Lower lobe of right lung (tissue), 2 donors: ENCODE results near the gene CLDN1. TPM values are rescaled to one million over a fixed set of nuclear protein-coding genes. Genes with fewer than 3 reads are reported as not detected.

Experiments
- ATAC-seq, 2 donors: fragments of 200-7000 bp; cut with Tn5 transposase; one replicate each; pipeline ENCODE4 v1.9.1; 2020 to 2022; ENCODE audit warnings: mild to moderate bottlenecking in 2 of 2, moderate library complexity in 2 of 2
- DNase-seq: peaks from one replicate; pipeline ENCODE4 v3.0.0-alpha.2; 2020
- H3K27ac ChIP-seq: fragments of 200-600 bp; one replicate; pipeline ENCODE4 v1.8.0; 2022
- H3K27me3 ChIP-seq: fragments of 200-600 bp; one replicate; pipeline ENCODE4 v1.8.0; 2022; ENCODE audit warnings: low read depth
- H3K36me3 ChIP-seq: fragments of 200-600 bp; one replicate; pipeline ENCODE4 v1.8.0; 2022; ENCODE audit warnings: mild to moderate bottlenecking
- H3K4me1 ChIP-seq: fragments of 200-600 bp; one replicate; pipeline ENCODE4 v1.8.0; 2022
- H3K4me3 ChIP-seq: fragments of 200-600 bp; one replicate; pipeline ENCODE4 v1.8.0; 2022; ENCODE audit warnings: mild to moderate bottlenecking
- H3K9me3 ChIP-seq: fragments of 200-600 bp; one replicate; pipeline ENCODE4 v1.8.0; 2022
- CTCF ChIP-seq: fragments of 200-600 bp; IDR thresholded peaks from one replicate; pipeline ENCODE4 v1.8.0; 2022; ENCODE audit warnings: antibody characterized with exemption, mild to moderate bottlenecking
- intact Hi-C: fragments of 100-400 bp; cut with DNase I; formaldehyde crosslinking; loops from one replicate; pipeline ENCODE4 v1.11.0; 2022
- total RNA-seq: library from RNA; stranded (reverse); fragmentation: NEBNext Ultra II Directional; extraction: Animal tissue kit (Norgen Biotek cat#: 25700); gene quantifications from one replicate; pipeline ENCODE4 v1.2.1, GENCODE V29; 2021
- donor health status: DM: no; HTN: yes; CAD: no; lungs with severe emphysema.

CLDN1 gene
- total RNA-seq, 1 donor from 2014 or later = 5.2 TPM

- intact Hi-C loops = no loop called here
- Histone ChIP-seq H3K4me3 (no peak overlapping the region), H3K36me3 (no peaks in the 10 kb centered on the region), H3K4me1 (peaks cover 7% of the 10 kb centered on the region), H3K9me3 (no peaks in the 10 kb centered on the region), H3K27me3 (no peaks in the 10 kb centered on the region), H3K27ac (no peak overlapping the region)
- no peak for TF ChIP-seq CTCF
- ATAC-seq = no peak
- DNase-seq = no peak
Observed at GRCh38 chr3:190333961-190334360, 11.7 kb upstream of the CLDN1 start.

- no peak for TF ChIP-seq CTCF
- ATAC-seq (no peak), DNase-seq (no peak)
- Histone ChIP-seq H3K9me3 (no peaks in the 10 kb centered on the region), H3K4me3 (no peak overlapping the region), H3K4me1 (no peaks in the 10 kb centered on the region), H3K36me3 (no peaks in the 10 kb centered on the region), H3K27ac (no peak overlapping the region), H3K27me3 (no peaks in the 10 kb centered on the region)
- intact Hi-C loops = no loop called here
Observed at GRCh38 chr3:190330936-190331734, 8.9 kb upstream of the CLDN1 start.

- no peaks in the 10 kb centered on the region for H3K27me3 ChIP-seq
- no peak overlapping the region for H3K4me3 ChIP-seq
- H3K4me1 ChIP-seq = peaks cover 17% of the 10 kb centered on the region
- intact Hi-C loops = loop anchor here (10.0 kb wide), 1 partner anchor 362 kb away; no protein-coding TSS in a partner anchor
- H3K36me3 ChIP-seq = no peaks in the 10 kb centered on the region
- DNase-seq (no peak), ATAC-seq (peak in 1 of 2 donors; percentile 64)
- no peak for TF ChIP-seq CTCF
- H3K9me3 ChIP-seq = no peaks in the 10 kb centered on the region
- no peak overlapping the region for H3K27ac ChIP-seq
Observed at GRCh38 chr3:190326930-190327329, 4.7 kb upstream of the CLDN1 start.

GRCh38 chr3:190326361-190326760 is 4.1 kb upstream of the CLDN1 start:
- no peak for TF ChIP-seq CTCF
- no peaks in the 10 kb centered on the region for H3K36me3 ChIP-seq
- intact Hi-C loops = loop anchor here (10.0 kb wide), 1 partner anchor 362 kb away; no protein-coding TSS in a partner anchor
- H3K4me3 ChIP-seq = no peak overlapping the region
- no peaks in the 10 kb centered on the region for H3K27me3 ChIP-seq
- peaks cover 22% of the 10 kb centered on the region for H3K4me1 ChIP-seq
- no peak for ATAC-seq
- no peaks in the 10 kb centered on the region for H3K9me3 ChIP-seq
- no peak for DNase-seq
- no peak overlapping the region for H3K27ac ChIP-seq

GRCh38 chr3:190325923-190326322 is 3.7 kb upstream of the CLDN1 start:
- H3K9me3 ChIP-seq = no peaks in the 10 kb centered on the region
- intact Hi-C loops = loop anchor here (10.0 kb wide), 1 partner anchor 361 kb away; no protein-coding TSS in a partner anchor
- H3K4me3 ChIP-seq = no peak overlapping the region
- peak in 1 of 2 donors; percentile 35 for ATAC-seq
- no peaks in the 10 kb centered on the region for H3K36me3 ChIP-seq
- no peak overlapping the region for H3K27ac ChIP-seq
- H3K4me1 ChIP-seq = peaks cover 22% of the 10 kb centered on the region
- TF ChIP-seq CTCF = no peak
- no peak for DNase-seq
- H3K27me3 ChIP-seq = no peaks in the 10 kb centered on the region
